GM10248 (cell line): ENCODE results near the gene DMRT2.

Experiments used
- CTCF ChIA-PET: fragments of 300-600 bp; sonication (Branson Sonifier 250); formaldehyde crosslinking; extraction: SDS; loops from one replicate; lab custom pipeline; 2021; ENCODE audit warnings: antibody characterized with exemption; lab: Yijun Ruan, JAX
- POLR2A ChIA-PET: fragments of 350-650 bp; sonication (Branson Sonifier 250); formaldehyde crosslinking; extraction: SDS; loops from one replicate; lab custom pipeline; 2020; ENCODE audit warnings: antibody characterized with exemption; lab: Yijun Ruan, JAX
- DNase-seq: peaks from one replicate; pipeline ENCODE4 v3.0.0; 2012; ENCODE audit errors: extremely low spot score
- TF ChIP-seq, protein P1 (sequence below): IDR thresholded peaks from 2 replicates; pipeline ENCODE4 v1.5.1; 2012; ENCODE audit warnings: mild to moderate bottlenecking, low read depth; ENCODE audit errors: extremely low read depth, missing control alignments, control extremely low read depth

The DMRT2 gene

GRCh38 chr9:1055166-1055565, 5.0 kb downstream of the DMRT2 start:
- DNase-seq, result no peak
- TF ChIP-seq, protein P1, sequence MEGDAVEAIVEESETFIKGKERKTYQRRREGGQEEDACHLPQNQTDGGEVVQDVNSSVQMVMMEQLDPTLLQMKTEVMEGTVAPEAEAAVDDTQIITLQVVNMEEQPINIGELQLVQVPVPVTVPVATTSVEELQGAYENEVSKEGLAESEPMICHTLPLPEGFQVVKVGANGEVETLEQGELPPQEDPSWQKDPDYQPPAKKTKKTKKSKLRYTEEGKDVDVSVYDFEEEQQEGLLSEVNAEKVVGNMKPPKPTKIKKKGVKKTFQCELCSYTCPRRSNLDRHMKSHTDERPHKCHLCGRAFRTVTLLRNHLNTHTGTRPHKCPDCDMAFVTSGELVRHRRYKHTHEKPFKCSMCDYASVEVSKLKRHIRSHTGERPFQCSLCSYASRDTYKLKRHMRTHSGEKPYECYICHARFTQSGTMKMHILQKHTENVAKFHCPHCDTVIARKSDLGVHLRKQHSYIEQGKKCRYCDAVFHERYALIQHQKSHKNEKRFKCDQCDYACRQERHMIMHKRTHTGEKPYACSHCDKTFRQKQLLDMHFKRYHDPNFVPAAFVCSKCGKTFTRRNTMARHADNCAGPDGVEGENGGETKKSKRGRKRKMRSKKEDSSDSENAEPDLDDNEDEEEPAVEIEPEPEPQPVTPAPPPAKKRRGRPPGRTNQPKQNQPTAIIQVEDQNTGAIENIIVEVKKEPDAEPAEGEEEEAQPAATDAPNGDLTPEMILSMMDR, result no peak
- ChIA-PET POLR2A (no interaction called here), CTCF (no interaction called here)

GRCh38 chr9:1057910-1058309, 7.8 kb downstream of the DMRT2 start:
- TF ChIP-seq, protein P1, result no peak
- DNase-seq, result no peak
- ChIA-PET POLR2A (no interaction called here), CTCF (interaction anchor here (0.8 kb wide), 1 partner anchor 19 kb away, joined by 3 read pairs; no protein-coding TSS in a partner anchor)

DNA sequence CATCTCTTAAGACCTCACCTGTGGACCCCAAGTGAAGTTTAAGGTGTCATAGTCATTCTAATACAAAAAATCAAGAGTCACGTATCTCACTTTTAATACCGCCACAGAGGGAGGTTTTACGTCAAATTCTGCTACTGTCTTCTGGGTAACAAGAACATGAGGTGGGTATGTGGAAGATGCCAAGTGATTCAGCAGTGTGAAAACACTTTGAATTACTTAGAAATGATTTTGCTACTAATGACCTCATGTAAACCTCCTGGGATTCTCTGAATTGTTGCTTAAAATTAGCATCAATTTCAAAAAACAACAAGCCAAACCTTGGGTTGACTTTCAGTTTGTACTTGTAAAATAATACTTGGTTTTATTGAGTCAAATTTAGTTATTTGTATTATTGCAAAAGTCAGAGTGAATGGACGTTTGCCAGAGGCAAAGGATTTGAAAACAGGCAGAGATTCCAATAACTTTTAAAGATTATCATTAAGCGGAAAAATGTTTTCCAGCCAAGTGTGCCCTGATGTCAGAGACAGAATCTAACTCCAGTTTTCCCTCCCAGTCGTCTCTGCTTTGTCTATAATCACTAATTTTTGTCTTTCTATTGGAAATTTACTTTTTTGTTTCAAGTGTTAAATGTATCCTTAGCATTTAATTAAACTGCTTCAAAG, 8.8 kb downstream of the DMRT2 start:
- TF ChIP-seq, protein P1, result no peak
- ChIA-PET POLR2A (no interaction called here), CTCF (no interaction called here)
- no peak for DNase-seq

DNA sequence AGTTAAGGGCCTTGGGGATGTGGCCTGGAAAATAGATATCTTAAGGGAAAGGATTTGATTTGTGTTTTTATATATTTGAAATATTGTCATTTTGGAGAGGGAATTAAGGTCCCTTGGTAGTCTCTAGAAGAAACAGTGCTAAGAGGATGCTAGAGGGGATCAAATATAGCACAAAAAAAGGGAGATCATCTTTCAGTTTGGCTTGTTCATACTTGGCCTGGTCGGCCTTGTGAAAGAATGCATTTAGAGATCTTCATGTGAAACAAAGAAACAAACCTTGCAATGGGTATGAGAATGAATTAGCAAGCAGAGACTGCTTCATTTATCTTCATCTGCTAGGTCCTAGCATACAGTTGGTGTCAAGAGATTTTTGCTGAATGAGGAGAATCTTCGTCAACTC, 15.0 kb downstream of the DMRT2 start:
- TF ChIP-seq, protein P1, result no peak
- CTCF ChIA-PET, result no interaction called here
- no peak for DNase-seq
- POLR2A ChIA-PET, result no interaction called here

DNA sequence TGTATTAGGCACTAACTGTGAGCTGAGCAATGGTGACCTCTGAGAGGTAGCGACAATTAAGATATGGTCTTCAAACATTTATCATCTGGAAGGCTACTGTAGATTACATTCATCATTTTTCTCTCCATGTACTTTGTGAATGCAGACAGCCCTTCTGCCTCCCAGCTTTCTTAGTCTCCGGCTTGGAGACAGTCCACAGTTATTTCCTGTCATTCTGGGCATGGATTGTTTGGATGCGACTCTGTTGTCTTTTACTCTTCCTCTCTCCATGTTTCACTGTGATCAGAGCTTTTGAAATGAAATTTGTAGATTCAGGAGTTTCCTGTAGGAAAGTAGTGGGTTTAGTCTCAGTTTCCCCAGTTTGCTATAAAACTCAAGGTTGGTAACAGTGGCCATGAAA, 20.5 kb downstream of the DMRT2 start:
- TF ChIP-seq, protein P1, result no peak
- ChIA-PET POLR2A (no interaction called here), CTCF (no interaction called here)
- no peak for DNase-seq

DNA sequence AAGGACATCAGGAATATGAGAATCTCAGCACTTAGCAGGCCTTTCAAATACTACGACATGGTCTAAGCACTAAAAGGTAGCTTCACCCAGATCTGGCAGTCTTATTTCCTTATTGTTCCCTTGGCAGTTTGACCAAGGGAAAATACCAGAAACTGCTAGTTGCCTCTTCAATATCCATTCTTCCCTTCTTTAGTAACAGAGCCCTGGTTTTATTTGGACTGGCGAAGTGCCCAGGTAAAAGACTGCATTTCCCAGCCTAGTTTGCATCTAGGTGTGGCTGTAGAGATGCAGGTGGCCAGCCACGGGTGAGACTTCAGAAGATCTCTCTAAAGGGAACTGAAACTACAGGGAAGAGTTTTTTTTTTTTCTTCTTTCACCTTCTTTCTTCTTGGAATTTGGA, 21.6 kb downstream of the DMRT2 start:
- POLR2A ChIA-PET, result no interaction called here
- DNase-seq, result no peak
- TF ChIP-seq, protein P1, result no peak
- CTCF ChIA-PET, result no interaction called here
